ENCODE results near the gene IL15RA.

The IL15RA gene

DNA sequence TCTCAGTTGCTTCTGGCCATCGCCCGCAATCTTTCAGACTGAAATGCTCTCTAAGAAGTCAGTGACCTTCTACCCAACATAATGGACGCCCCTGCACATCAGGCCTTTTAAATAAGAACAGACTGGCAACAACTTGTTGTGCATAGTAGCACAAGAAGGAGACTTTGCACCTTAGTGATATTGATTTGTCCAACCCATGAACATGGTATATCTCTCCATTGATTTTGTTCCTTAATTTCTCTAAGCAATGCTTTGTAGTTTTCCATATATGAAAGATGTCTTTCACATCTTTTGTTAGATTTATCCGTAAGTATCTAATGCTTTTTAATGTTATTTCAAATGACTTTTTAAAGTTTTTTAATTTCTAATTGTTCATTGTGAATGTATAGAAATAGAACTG, 4.3 kb downstream of the IL15RA start:
- Histone ChIP-seq H3K4me1 (ENCODE audit: low read length) (peaks cover 42% of the 10 kb centered on the region), H3K4me3 (ENCODE audit: low read length) (no peak overlapping the region), H4K20me1 (ENCODE audit: insufficient read depth, low read length) (peaks cover 18% of the 10 kb centered on the region), H3K36me3 (replicated peaks; ENCODE audit: low read depth, low read length) (peaks cover 2% of the 10 kb centered on the region), H3K4me2 (ENCODE audit: low read length) (peak overlapping the region; percentile 17; the same call in 1 of the 2 replicates), H3K27ac (ENCODE audit: low read length) (no peak overlapping the region), H2AFZ (ENCODE audit: low read depth, low read length) (no peak overlapping the region), H3K9ac (ENCODE audit: low read length) (no peak overlapping the region), H3K27me3 (ENCODE audit: low read depth, low read length) (no peaks in the 10 kb centered on the region), H3K9me3 (ENCODE audit: insufficient read depth, low read length) (no peaks in the 10 kb centered on the region), H3K79me2 (ENCODE audit: low read length) (peaks cover 93% of the 10 kb centered on the region)
- no peak for TF ChIP-seq EZH2phosphoT487 (IDR thresholded peaks at IDR 0.05; ENCODE audit: low read depth)
- TF ChIP-seq, protein P1, sequence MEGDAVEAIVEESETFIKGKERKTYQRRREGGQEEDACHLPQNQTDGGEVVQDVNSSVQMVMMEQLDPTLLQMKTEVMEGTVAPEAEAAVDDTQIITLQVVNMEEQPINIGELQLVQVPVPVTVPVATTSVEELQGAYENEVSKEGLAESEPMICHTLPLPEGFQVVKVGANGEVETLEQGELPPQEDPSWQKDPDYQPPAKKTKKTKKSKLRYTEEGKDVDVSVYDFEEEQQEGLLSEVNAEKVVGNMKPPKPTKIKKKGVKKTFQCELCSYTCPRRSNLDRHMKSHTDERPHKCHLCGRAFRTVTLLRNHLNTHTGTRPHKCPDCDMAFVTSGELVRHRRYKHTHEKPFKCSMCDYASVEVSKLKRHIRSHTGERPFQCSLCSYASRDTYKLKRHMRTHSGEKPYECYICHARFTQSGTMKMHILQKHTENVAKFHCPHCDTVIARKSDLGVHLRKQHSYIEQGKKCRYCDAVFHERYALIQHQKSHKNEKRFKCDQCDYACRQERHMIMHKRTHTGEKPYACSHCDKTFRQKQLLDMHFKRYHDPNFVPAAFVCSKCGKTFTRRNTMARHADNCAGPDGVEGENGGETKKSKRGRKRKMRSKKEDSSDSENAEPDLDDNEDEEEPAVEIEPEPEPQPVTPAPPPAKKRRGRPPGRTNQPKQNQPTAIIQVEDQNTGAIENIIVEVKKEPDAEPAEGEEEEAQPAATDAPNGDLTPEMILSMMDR (IDR thresholded peaks at IDR 0.05; ENCODE audit: low read depth, low read length) = no peak

- no peak overlapping the region for H3K9ac ChIP-seq (ENCODE audit: low read length)
- H3K79me2 ChIP-seq (ENCODE audit: low read length) = peaks cover 82% of the 10 kb centered on the region
- no peaks in the 10 kb centered on the region for H3K9me3 ChIP-seq (ENCODE audit: insufficient read depth, low read length)
- H3K36me3 ChIP-seq (replicated peaks; ENCODE audit: low read depth, low read length) = peaks cover 2% of the 10 kb centered on the region
- peak overlapping the region; percentile 53 for H3K4me2 ChIP-seq (ENCODE audit: low read length)
- H4K20me1 ChIP-seq (ENCODE audit: insufficient read depth, low read length) = peaks cover 18% of the 10 kb centered on the region
- no peaks in the 10 kb centered on the region for H3K27me3 ChIP-seq (ENCODE audit: low read depth, low read length)
- H2AFZ ChIP-seq (ENCODE audit: low read depth, low read length) = no peak overlapping the region
- H3K4me3 ChIP-seq (ENCODE audit: low read length) = no peak overlapping the region
- no peak overlapping the region for H3K27ac ChIP-seq (ENCODE audit: low read length)
- peaks cover 41% of the 10 kb centered on the region for H3K4me1 ChIP-seq (ENCODE audit: low read length)
- TF ChIP-seq, protein P1 (IDR thresholded peaks at IDR 0.05; ENCODE audit: low read depth, low read length) = no peak
- no peak for TF ChIP-seq EZH2phosphoT487 (IDR thresholded peaks at IDR 0.05; ENCODE audit: low read depth)
Measured at GRCh38 chr10:5971886-5972285, 5.5 kb downstream of the IL15RA start.

DNA sequence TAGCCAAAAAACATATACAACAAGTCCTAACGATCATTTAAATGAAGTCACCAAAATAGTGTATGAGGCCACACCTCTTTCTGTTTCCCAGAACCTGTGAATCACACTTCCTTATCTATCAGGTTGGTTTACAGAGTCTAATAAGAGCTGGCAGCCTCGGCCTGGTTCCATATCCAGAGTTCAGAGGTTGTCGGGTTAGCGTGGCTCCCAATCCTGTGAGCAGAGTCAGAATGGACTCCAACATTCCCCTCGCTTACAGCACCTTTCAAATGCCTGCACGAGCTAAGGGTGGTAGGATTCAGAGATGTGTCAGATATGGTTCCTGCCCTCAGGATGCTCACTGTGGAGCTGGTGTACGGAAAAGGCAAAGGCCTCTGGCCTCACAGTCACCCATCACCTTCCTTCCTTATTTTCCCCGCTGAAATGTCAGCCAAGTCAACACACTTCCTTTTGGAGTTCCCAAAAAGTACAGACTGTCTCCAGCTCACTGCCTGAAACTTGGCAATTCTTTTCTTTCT, 6.0 kb downstream of the IL15RA start:
- Histone ChIP-seq H3K4me1 (ENCODE audit: low read length) (peaks cover 41% of the 10 kb centered on the region), H3K36me3 (replicated peaks; ENCODE audit: low read depth, low read length) (peaks cover 2% of the 10 kb centered on the region), H3K79me2 (ENCODE audit: low read length) (peaks cover 76% of the 10 kb centered on the region), H3K27me3 (ENCODE audit: low read depth, low read length) (no peaks in the 10 kb centered on the region), H3K9me3 (ENCODE audit: insufficient read depth, low read length) (no peaks in the 10 kb centered on the region), H3K9ac (ENCODE audit: low read length) (no peak overlapping the region), H2AFZ (ENCODE audit: low read depth, low read length) (no peak overlapping the region), H3K4me3 (ENCODE audit: low read length) (peak overlapping the region; percentile 18; the same call in 1 of the 2 replicates), H3K27ac (ENCODE audit: low read length) (no peak overlapping the region), H4K20me1 (ENCODE audit: insufficient read depth, low read length) (peaks cover 18% of the 10 kb centered on the region), H3K4me2 (ENCODE audit: low read length) (peak overlapping the region; percentile 53)
- TF ChIP-seq, protein P1 (IDR thresholded peaks at IDR 0.05; ENCODE audit: low read depth, low read length) = no peak
- TF ChIP-seq EZH2phosphoT487 (IDR thresholded peaks at IDR 0.05; ENCODE audit: low read depth) = no peak

GRCh38 chr10:5970527-5970926, 6.8 kb downstream of the IL15RA start:
- Histone ChIP-seq H3K4me2 (ENCODE audit: low read length) (no peak overlapping the region), H3K79me2 (ENCODE audit: low read length) (peaks cover 69% of the 10 kb centered on the region), H3K4me3 (ENCODE audit: low read length) (no peak overlapping the region), H3K27me3 (ENCODE audit: low read depth, low read length) (no peaks in the 10 kb centered on the region), H3K4me1 (ENCODE audit: low read length) (peaks cover 38% of the 10 kb centered on the region), H3K9me3 (ENCODE audit: insufficient read depth, low read length) (no peaks in the 10 kb centered on the region), H3K9ac (ENCODE audit: low read length) (no peak overlapping the region), H4K20me1 (ENCODE audit: insufficient read depth, low read length) (peaks cover 18% of the 10 kb centered on the region), H2AFZ (ENCODE audit: low read depth, low read length) (no peak overlapping the region), H3K36me3 (replicated peaks; ENCODE audit: low read depth, low read length) (peaks cover 2% of the 10 kb centered on the region), H3K27ac (ENCODE audit: low read length) (no peak overlapping the region)
- TF ChIP-seq, protein P1 (IDR thresholded peaks at IDR 0.05; ENCODE audit: low read depth, low read length) = no peak
- no peak for TF ChIP-seq EZH2phosphoT487 (IDR thresholded peaks at IDR 0.05; ENCODE audit: low read depth)
